H4 (cell line): ENCODE results near the gene SAMD9L. TPM values are rescaled to one million over a fixed set of nuclear protein-coding genes. Genes with fewer than 3 reads are reported as not detected.

Source experiments
- total RNA-seq: library from RNA; depleted of rRNA; stranded (reverse); fragments of >200 nt; shearing (Covaris generic); gene quantifications from 2 replicates; pipeline ENCODE4 v1.2.3, GENCODE V29; 2014; rRNA removed

The SAMD9L gene
- total RNA-seq, 1 experiment from 2014 or later: 21.2 TPM

Other genes with a start within 250 kb of the SAMD9L start
- gene SAMD9, start 30.4 kb downstream of the SAMD9L start, total RNA-seq: 24.0 and 36.5 TPM in 2 replicates
- not detected in 2 replicates for gene HEPACAM2, start 78.1 kb upstream of the SAMD9L start, total RNA-seq
- gene VPS50, start 84.0 kb upstream of the SAMD9L start, total RNA-seq: 17.9 and 25.6 TPM in 2 replicates